HG03280 (cell line): ENCODE measurements around the gene PACRG.

Source experiments
- ATAC-seq: cut with Tn5 transposase; IDR thresholded peaks from one replicate; pipeline ENCODE4 v1.9.1; 2021; ENCODE audit warnings: mild to moderate bottlenecking, moderate library complexity; ENCODE audit not compliant: unreplicated experiment

Gene PACRG

GRCh38 chr6:163321717-163322116, 593.9 kb downstream of the PACRG start:
- ATAC-seq: no peak

- ATAC-seq: no peak
Measured at GRCh38 chr6:163323274-163323673, 595.5 kb downstream of the PACRG start.

- ATAC-seq: no peak
Measured at GRCh38 chr6:163323705-163324104, 595.9 kb downstream of the PACRG start.

DNA sequence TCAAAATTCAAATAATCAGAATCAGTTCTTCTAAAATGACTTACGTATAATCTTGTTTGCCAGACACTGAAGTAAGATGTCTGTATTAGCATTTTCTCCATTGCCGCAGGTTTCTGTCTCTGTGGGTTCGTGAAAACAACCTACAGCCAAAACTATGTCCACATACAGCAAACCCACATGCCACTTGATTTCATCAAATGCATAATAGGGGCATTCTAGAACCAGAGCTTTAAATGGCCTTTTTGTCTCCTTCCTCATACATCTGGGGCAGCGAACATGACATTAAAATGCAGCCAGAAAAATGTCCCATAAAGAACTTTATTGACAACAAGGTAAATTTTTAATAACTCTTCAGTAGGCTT, 596.5 kb downstream of the PACRG start:
- ATAC-seq: no peak

DNA sequence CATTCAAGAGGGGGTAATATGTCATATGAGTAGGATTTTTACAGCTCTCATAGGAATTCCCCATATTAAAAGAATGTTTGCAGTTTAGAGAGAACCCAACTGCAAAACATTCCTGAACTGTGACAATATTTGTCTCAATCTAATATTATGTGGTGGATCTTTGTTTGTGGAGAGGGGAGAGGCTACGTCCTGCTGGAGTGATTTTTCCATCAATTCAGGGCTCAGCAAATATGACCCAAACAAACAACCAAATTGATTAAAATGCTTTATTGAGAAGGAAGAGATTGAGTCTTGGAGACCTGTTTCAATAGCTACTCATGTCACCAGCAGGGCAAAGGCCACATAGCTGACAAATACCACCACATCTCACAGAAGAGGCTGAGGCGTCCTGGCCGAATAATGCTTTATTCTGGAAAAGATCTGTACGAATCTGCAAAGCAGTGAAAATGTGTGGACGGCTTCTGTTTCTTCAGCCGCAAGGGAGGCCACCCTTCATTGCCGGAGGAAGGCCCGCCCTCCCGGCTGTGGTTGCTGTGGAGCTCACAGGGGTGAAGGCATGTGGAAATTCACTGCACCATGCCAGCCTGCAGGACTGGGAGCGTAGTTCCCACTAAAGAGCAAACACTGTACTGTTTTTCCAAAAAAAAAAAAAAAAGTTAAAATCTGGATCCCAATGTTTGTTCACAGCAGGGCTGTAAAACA, 597.1 kb downstream of the PACRG start:
- no peak for ATAC-seq

- ATAC-seq: no peak
Measured at GRCh38 chr6:163325390-163325784, 597.6 kb downstream of the PACRG start.

DNA sequence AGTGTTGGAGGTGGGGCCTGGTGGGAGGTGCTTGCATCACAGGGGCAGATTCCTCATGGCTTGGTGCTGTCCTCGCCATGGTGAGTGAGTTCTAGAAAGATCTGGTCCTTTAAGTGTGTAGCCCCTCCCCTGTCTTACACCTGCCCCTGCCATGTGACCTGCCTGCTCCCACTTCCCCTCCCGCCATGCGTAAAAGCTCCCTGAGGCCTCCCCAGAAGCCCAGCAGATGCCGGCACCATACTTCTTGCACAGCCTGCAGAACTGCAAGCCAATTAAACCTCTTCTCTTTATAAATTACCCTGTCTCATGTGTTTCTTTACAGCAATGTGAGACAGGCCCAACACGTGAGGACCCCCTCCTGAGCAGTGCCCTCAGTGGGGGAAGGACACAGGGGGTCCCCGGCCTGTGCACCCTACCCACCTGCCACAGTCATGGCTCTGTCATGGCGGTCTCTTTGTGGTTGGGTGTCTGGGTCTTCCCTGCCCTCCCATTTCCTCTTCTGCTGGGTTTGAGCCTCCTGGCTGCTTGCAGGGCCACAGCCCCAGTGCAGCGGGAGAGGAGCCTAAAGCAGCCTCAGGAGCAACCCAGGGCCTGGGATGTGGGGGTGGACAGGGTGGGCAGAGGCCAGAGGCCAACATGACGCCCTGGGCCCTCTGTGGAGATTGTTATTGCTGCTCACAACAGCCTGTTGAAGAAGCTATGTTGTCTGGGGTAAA, 599.5 kb downstream of the PACRG start:
- ATAC-seq: no peak

GRCh38 chr6:163327921-163328320, 600.1 kb downstream of the PACRG start:
- no peak for ATAC-seq

DNA sequence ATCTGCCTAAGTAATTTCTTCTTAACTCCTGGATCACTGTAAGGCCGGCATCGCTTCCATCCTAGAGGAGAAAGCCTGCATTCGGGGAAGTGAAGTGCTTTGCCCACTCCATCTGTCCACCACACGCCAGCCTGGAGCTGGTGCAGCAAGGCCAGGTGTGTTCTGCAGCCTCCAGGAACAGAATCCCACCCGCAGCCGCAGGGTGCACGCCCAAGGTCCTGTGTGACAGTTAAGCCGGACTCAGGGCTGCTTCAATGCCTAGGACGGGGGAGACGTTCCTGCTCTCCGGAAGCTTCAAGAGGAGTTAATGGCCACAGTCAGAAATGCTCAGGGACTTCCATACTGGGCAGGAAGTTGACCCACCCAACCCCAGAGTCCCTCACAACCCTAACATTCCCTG, 600.6 kb downstream of the PACRG start:
- ATAC-seq: no peak

DNA sequence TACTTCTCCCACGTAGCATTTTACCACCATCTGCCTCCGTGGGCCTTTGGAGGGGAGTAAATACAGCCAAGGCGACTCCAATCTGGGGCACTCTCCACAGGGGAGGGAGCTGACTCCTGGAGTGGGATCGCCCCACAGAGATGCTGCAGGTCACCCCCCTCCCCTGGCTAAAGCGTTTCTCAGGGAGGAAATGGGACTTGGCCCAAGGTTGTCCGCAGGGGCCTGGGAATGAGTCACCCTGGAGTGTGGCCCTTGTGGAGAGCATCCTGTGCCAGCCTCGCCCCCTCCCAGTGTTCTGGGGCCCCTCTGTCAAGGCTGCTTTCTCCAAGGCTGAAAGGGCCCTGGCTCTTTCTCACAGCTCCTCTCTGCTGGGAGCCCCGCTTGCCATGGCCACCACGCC, 602.2 kb downstream of the PACRG start:
- no peak for ATAC-seq

DNA sequence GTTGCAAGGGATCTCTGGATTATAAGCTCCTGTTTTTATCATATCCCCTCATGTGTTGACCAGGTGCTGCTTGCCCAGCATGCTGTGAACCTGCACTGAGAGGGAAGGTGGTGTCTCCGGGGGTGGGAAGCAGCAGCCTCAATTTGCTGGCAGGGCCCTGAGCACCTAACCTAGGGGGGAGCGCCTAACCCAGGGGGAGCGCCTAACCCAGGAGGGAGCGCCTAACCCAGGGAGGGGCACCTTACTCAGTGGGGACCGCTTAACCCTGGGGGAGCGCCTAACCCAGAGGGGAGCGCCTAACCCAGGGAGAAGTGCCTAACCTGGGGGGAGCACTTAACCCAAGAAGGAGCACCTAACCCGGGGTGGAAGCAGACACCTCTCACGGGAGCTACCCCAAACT, 603.5 kb downstream of the PACRG start:
- ATAC-seq: no peak

DNA sequence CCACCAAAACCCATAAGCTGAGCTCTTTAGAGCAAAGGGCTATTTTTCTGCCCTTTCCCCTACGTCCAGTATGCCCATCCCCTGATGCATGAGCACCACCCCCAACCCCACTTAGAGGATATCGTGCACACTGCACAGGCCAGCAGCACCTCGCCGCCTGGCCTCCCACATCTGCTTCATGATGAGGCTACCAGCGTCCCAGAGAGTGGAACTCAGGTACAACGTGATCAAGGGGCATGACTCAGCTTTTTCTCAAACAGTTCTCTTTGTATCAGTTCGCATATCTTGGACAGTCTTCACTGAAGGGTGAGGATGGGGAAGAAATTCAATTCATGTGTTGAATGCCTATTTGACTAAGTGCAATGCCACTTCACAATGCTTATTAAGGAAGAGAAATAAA, 604.8 kb downstream of the PACRG start:
- no peak for ATAC-seq

DNA sequence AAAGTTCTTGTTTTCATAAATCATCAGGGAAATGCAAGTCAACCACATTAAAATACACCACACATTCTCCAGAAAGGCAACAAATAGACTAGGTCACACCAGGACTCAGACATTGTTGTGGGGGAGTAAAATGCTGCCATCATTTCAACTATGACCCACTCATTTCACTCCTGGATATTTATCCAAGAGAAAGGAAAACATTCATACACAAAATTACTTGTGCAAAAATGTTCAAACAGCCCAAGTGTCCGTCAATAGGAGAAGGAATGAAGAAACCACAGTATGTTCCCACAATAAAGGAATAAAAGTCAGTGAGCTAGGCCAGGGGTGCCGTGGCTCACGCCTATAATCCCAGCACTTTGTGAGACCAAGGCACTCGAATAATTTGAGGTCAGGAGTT, 605.3 kb downstream of the PACRG start:
- ATAC-seq: no peak

GRCh38 chr6:163333701-163334663, 606.2 kb downstream of the PACRG start:
- ATAC-seq: no peak

- ATAC-seq: no peak
Measured at GRCh38 chr6:163335056-163335455, 607.3 kb downstream of the PACRG start.

DNA sequence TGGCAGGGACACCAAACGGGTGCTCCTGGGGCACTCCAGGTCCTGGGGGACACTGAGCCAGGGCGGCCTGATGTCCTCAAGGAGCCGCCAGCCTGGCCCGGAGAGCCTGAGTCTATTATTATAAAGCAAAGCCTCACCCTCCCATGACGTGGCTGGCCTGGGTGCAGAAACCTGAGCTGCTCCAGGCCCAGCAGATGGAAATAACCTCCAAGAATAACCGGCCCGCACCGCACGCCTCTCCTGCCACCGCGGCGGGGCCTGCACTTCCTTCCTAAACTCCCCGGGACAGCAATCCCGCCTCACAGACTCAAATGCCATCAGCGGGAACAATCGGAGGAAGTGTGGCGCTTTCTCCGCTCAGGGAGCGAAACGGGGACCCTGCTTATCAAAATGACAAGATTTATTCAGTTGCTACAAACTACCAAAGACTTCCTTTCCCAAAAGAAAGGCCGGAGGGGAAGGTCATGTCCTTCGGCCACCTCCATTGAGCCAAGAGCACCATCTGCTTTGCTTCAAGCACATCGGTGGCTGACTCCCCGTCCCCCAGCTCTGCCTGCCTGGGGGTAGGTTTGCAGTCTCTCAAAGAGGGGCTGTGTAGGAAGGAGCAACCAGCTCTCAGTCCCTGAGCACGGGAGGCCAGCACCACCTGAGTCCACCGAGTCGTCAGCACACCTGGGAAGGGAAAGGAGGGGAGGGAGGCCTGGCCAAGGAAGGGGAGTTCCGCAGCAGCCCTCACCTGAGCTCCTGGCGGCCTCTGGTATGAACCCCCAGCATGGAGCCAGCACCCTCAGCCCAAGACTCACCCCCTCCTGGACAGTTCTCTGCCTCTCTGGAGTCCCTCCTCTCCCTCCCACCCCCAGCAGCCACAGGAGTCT, 608.1 kb downstream of the PACRG start:
- no peak for ATAC-seq

DNA sequence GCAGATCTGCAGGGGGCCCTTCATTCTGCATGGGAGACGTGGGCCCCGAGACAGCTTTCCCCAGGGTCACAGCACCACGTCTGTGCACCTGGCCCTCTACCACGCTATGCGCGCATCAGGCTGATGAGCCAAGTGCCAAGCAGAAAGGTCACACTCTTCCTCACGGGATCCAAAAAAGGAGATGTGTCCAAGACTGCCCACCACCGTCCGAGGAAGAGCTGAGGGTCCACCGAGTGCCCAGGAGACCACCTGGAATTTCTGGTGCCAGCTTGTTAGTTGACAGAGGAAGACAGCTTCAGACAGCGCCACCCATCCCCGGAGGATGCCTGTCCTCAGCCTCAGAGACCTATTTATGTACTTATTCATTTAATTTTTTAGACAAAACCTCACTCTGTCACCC, 609.2 kb downstream of the PACRG start:
- ATAC-seq: no peak

DNA sequence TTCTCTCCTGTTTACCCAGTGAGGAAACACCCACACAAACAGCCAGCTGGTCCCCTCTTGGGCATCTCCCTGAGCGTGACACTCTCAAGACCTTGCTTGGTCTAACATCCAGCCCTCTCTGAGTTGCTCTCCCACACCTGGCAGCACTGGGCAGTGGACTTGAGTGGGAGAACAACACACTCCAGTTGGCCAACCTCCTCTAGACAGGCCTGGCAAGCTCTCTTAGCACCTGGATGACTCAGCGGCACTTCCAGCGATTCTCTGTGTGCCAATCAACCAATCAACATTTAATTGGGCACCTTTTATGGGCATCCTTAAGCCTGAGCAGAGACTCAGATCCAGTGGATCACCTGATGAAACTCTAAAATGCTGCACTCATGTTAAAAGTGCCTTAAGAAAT, 610.2 kb downstream of the PACRG start:
- ATAC-seq: no peak

- no peak for ATAC-seq
Measured at GRCh38 chr6:163338671-163339405, 611.1 kb downstream of the PACRG start.

DNA sequence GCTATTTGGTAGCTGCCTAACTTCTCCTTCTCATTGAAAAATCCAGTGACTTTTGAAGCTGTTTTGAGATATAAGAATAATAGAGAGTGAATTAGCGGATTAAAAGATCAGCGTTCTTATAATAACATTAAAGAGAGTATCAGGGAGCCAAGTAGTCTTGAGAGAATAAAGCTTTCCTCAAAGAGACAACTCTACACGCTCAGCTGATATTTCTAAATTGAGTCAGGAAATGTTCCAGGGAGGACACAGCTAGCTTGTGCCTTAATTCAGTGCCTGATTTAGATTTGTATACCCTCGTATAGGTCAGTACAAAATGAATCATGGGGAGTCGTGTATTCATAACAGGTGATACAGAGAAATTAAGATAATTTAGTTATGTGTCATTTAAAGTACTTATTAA, 611.7 kb downstream of the PACRG start:
- no peak for ATAC-seq
